ENCODE results near the gene DMD.
"Not testable (repeated sequence)": the region's sequence is repeated elsewhere in the genome, so short reads cannot be mapped to it uniquely, and the experiment has no call there.

Gene DMD

DNA sequence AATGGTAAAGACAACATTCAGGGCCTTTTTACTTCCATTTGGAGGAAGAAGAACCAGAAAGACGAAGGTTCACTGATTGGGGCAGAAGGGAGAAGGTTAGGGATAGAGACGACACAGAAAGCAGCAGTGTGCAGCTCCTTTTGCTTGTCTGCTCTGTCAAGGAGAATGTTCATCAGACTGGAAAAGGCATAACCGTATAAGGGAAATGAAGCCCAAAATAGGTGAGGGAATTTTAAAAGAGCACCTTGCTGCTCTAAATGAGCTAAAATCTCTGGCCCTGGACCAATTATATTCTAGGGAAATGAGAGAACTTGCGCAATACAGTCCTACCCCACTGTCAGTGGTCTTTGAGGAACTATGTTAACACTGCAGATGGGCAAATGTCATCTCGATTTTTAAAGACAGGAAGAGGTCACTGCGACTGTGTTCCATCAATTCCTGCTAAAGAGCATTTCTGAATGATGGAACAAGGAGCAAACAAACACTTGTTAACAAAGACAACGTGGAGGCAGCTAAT lies 1229.7 kb downstream of the DMD start:
- no peak for DNase-seq

DNA sequence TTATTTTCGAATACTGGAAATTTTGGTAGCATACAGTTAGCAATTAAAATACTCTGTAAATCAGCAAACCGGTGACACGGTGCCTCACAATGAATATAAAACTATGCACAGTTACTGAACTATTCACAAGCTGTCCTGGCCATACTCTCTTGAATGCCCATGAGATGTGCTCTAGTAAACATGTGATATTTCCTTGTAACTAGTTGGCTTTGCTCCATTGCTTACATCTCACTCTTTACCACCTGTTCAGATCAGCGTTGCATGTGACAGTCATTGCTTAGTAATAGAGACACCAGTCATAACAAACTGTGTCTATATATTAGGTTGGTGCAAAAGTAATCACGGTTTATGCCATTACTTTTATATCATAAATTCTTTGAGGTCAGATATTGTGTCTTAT lies 1241.6 kb downstream of the DMD start:
- no peak for DNase-seq

- DNase-seq, result no peak
These were observed 1249.1 kb downstream of the DMD start for GRCh38 chrX:31962256-31962655.

GRCh38 chrX:31934842-31935370 lies 1276.4 kb downstream of the DMD start:
- DNase-seq, result no peak

GRCh38 chrX:31934015-31934414 lies 1277.3 kb downstream of the DMD start:
- DNase-seq, result no peak

GRCh38 chrX:31932769-31933168 lies 1278.6 kb downstream of the DMD start:
- DNase-seq, result no peak

DNA sequence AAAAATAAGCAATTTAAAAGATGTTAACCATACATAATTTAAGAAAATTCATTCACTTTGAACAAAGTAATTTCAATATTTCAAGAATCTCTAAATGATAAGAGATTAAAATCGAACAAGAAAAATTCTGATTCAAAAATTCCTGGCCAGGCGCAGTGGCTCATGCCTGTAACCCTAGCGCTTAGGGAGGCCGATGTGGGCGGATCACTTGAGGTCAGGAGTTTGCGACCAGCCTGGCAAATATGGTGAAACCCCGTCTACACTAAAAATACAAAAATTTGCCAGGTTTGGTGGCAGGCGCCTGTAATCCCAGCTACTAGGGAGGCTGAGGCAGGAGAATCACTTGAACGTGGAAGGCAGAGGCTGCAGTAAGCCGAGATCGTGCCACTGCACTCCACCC lies 1279.0 kb downstream of the DMD start:
- DNase-seq, result not testable (repeated sequence)

DNA sequence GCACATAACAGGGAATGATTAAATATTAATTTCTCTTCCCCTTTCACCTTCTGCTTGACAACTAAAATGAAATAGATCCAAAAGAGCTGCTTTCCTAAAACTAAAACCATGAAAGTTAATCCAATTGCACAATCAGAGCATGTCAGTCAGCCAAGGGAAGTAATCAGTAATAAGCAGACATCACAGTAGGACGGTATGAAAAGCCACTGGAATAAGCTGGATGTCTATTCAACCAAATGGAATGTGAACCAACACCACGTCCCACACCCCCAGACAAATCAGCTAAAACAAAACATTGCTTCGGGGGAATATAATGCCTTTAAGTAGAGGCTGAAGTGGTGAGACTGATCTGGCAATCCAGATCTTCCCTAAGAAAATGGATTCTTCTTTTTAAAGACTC lies 1280.1 kb downstream of the DMD start:
- no peak for DNase-seq

- no peak for DNase-seq
These were observed 1282.0 kb downstream of the DMD start for GRCh38 chrX:31929366-31929765.

DNA sequence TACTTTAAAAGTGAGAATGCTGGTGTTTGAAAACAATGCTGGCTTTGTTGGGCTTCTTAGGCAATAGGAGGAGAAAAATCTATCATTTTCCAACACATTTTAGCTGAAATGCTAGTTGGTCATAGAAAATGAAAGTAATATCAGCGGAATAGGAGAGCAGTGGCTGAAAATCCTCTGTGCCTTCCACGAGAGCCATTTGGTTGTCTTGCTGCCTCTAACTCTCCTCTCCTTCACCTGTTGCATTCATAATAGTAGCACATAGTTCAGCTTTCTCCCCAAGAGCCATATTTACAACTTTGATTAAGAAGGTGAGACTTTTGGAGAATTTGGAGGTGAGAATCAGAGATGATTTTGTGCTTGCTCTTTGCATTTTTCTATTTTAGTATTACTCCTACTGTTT lies 1290.1 kb downstream of the DMD start:
- DNase-seq, result no peak

- no peak for DNase-seq
These were observed 1301.3 kb downstream of the DMD start for GRCh38 chrX:31909850-31910572.

DNA sequence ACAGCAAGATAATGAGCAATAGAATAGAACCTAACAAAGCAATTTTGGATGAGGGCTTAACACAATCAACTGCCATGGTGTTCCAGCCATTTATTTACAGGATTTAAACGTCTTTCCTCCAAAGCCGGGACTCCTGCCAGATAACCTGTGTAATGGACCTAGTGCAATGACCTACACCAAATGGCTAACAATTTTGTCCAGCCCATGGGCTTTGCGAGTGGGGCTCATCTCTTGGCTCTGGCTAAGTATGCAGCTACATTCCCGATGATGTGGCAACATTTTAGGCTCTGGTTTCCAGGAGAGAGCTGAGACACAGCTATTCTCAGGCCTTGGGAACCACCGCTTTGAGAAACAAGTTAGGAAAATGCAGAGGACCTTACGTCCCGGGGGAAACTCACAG lies 1317.2 kb downstream of the DMD start:
- DNase-seq, result no peak

DNA sequence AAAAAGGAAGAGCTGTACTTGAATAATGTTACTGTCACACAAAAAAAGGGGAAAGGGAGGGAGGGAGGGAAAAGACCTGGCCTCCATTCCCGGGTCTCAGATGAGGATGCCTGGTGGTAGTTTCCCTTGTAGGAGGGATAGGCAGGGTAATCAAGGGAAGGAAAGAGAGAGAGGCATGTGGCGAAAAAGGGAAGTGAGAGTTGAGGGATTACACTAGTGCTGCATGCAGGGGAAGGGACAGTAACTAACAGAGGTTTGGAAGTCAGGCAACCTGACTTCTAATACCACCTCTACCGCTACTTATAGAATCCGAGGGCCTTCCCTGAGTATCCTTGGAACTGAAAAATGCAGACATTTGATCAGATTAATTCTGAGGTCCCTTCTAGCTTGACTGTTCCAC lies 1317.8 kb downstream of the DMD start:
- DNase-seq, result no peak

DNA sequence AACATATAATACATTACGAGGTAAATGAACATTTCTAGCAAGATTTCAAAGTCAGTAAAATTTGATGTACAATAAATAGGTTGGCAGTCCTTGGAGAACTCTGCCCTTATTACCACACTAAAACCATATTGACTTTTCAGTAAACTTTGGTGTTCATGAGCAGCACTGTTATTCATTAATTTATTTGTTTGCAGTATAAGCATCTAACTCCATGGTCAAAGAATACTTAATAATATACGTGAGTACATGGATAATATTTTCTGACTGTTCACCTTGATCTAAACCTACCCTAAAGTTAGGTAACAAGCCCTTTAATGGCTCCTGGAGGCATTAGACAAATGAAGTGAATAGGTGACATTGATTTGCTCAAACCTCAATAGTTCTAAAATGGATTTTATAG lies 1322.3 kb downstream of the DMD start:
- DNase-seq, result no peak

- DNase-seq, result no peak
These were observed 1326.8 kb downstream of the DMD start for GRCh38 chrX:31884535-31884934.

DNA sequence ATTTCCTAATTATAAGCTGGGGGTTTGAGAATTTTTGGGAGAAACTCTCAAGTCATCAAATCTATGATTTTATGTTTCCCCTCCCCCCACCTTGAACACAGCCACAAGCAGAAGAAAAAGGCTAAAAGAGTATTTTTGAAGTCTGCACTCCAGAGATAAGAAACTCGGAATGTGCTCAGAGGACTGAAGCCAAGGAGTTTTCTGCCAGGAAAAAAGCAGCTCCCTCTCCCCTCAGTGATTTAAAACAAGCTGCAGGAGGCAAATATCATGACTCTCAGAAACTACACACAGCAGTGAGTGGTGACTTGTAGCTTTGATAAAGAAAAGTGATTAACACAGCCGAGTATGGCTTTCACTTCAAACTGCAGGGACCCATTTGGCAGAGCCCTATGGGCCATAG lies 1339.3 kb downstream of the DMD start:
- DNase-seq, result no peak

DNA sequence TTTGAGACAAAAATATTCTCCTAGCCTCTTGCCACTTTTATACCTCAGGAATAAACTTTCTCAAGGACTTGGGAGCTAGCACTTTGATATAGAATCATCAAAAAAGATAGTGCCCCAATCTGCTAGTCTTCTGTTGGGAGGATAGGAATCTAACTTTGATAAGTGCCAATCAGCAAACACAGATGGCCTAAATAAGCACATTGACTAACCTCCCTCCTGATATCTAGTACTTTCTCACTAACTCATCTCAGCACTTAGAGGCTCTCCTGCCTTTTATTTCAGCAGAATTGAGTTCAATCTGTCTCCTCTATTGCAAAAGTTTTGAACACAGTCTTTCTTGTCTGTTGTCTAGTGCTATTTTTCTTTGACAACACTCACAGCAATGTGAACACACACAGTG lies 1341.1 kb downstream of the DMD start:
- no peak for DNase-seq

GRCh38 chrX:31860686-31861085 lies 1350.7 kb downstream of the DMD start:
- no peak for DNase-seq

DNA sequence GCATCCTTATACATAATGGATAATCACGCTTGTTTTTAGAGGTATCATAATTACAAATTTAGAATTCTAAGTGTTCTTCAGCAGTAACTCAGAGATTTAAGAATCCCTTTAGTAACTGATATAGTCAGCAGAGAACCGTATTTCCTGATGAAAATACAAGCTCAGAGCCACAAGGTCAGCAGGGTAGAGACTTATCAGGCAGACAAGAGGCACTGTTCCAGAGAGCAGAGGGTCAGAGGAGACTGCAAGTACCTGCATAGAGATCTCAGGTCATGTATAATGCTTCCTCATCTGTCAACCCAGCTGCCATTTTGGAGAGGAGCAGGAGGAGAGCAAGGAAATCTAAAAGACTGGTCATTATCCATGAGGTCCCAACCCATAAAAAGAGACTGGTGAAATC lies 1352.4 kb downstream of the DMD start:
- no peak for DNase-seq

DNA sequence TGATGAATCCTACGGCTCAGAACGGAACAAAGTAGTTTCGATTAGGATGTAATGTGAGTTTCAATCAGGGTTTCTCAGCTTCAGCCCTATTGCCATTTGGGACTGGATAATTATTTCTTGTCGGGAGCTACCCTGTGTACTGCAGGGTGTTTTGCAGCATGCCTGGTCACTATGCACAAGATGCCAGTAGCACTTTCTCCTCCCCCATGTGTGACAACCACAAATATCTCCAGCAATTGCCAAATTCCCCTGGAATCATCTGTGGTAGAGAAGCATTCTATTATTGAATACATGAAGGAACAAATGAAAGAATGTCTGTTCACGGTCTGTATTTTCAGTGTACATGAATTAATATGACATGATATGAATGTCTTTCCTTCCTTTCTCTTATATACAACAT lies 1356.6 kb downstream of the DMD start:
- no peak for DNase-seq

DNA sequence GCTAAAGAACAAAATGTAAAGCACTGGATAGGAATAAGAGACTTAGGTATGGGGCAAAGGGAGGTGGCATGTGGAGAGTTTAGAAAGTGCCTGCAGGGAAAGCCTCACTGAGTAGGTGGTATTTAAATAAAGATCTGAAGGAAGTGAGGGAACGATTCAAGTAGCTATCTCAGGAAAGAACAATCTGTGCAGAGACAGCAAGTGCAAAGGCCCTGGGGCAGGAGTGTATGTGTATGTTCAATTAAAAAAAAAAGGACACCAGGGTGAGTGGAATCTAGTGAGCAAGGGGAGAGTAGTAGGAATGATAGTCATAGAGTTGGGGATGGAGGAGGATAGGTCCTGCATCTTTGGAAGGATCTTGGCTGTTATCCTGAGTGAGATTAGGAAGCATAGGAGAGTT lies 1359.6 kb downstream of the DMD start:
- DNase-seq, result no peak

- DNase-seq, result no peak
These were observed 1363.6 kb downstream of the DMD start for GRCh38 chrX:31847773-31848172.

DNA sequence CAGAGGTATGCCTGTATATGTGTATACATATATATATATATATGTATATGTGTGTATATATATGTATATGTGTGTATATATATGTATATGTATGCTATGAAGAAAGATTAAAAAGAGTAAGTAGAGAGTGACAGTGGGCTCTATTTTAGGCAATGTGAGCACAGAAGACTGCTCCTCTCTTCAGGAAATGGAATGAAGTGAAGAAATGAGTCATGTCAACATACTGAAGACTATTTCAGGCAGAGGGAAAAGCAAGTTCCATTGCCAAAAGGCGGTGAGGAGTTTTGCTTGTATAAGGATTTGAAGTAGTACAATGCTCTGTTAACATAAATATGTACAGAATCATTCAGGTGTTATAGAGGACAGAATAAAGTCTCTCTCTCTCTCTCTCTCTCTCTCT lies 1366.3 kb downstream of the DMD start:
- no peak for DNase-seq

GRCh38 chrX:31838617-31839016 lies 1372.7 kb downstream of the DMD start:
- no peak for DNase-seq

- no peak for DNase-seq
These were observed 1373.8 kb downstream of the DMD start for GRCh38 chrX:31837445-31838049.

Measured in activated gamma-delta T cell (primary cell).